22Rv1 (cell line): ENCODE measurements around the gene TTLL3.

Experiments used
- ZFX ChIP-seq: fragments of 450-650 bp; IDR thresholded peaks from 2 replicates; pipeline ENCODE4 v1.6.1; 2017; ENCODE audit warnings: antibody characterized with exemption, borderline replicate concordance
- TF ChIP-seq, protein P1 (sequence below): fragments of 450-650 bp; IDR thresholded peaks from 2 replicates; pipeline ENCODE4 v1.5.1; 2017; ENCODE audit warnings: mild to moderate bottlenecking

- TF ChIP-seq, protein P1, sequence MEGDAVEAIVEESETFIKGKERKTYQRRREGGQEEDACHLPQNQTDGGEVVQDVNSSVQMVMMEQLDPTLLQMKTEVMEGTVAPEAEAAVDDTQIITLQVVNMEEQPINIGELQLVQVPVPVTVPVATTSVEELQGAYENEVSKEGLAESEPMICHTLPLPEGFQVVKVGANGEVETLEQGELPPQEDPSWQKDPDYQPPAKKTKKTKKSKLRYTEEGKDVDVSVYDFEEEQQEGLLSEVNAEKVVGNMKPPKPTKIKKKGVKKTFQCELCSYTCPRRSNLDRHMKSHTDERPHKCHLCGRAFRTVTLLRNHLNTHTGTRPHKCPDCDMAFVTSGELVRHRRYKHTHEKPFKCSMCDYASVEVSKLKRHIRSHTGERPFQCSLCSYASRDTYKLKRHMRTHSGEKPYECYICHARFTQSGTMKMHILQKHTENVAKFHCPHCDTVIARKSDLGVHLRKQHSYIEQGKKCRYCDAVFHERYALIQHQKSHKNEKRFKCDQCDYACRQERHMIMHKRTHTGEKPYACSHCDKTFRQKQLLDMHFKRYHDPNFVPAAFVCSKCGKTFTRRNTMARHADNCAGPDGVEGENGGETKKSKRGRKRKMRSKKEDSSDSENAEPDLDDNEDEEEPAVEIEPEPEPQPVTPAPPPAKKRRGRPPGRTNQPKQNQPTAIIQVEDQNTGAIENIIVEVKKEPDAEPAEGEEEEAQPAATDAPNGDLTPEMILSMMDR, result no peak
- no peak for TF ChIP-seq ZFX
Observed at GRCh38 chr3:9779721-9780457, 30.2 kb upstream of the TTLL3 start.
